ENCODE data around the gene TSGA10IP. TPM values are rescaled to one million over a fixed set of nuclear protein-coding genes. Genes with fewer than 3 reads are reported as not detected.

Gene TSGA10IP
- total and polyA plus RNA-seq, 10 donors: 0.06 to 0.24 (median 0.19) TPM; not detected in 6

GRCh38 chr11:65944191-65944590 lies 1.1 kb upstream of the TSGA10IP start:
- H3K4me3 ChIP-seq: no peak overlapping the region
- H3K4me1 ChIP-seq: peaks cover 0 to 17% (median 7%) of the 10 kb centered on the region in 6 donors
- TF ChIP-seq POLR2AphosphoS5 (IDR thresholded peaks at IDR 0.05): no peak
- no peak for TF ChIP-seq POLR2A (IDR thresholded peaks at IDR 0.05)
- TF ChIP-seq, protein P1, sequence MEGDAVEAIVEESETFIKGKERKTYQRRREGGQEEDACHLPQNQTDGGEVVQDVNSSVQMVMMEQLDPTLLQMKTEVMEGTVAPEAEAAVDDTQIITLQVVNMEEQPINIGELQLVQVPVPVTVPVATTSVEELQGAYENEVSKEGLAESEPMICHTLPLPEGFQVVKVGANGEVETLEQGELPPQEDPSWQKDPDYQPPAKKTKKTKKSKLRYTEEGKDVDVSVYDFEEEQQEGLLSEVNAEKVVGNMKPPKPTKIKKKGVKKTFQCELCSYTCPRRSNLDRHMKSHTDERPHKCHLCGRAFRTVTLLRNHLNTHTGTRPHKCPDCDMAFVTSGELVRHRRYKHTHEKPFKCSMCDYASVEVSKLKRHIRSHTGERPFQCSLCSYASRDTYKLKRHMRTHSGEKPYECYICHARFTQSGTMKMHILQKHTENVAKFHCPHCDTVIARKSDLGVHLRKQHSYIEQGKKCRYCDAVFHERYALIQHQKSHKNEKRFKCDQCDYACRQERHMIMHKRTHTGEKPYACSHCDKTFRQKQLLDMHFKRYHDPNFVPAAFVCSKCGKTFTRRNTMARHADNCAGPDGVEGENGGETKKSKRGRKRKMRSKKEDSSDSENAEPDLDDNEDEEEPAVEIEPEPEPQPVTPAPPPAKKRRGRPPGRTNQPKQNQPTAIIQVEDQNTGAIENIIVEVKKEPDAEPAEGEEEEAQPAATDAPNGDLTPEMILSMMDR (IDR thresholded peaks at IDR 0.05 in 8 of 11, conservative IDR thresholded peaks at IDR 0.05 in 3 of 11): no peak
- peaks cover 0 to 3% (median 0%) of the 10 kb centered on the region in 7 donors for H3K27me3 ChIP-seq (replicated peaks in 1 of 7)
- H3K9me3 ChIP-seq: no peaks in the 10 kb centered on the region
- H3K36me3 ChIP-seq: no peaks in the 10 kb centered on the region
- WGBS, 5 donors: 85 to 97% (median 93%) methylated on average over 8 of the region's 8 CpGs
- no peak for DNase-seq
- no peak overlapping the region for H3K27ac ChIP-seq
- intact Hi-C loops (cut with DNase I; ENCODE audit: low total_unique reads): no loop called here

DNA sequence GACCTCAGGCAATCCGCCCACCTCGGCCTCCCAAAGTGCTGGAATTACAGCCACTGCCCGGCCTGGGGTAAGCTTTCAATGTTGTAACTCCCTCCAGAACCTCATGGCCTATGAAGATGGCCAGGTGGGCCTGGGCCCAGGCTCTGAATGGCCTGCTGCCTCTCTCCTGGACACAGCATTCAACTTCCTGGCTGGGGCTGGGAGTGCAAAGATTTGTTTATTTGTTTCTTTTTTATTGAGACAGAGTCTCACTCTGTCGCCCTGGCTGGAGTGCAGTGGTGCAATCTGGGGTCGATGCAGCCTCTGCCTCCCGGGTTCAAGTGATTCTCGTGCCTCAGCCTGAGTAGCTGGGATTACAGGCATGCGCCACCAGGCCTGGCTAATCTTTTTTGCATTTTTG lies 513 bp upstream of the TSGA10IP start:
- H3K4me3 ChIP-seq: no peak overlapping the region
- H3K9me3 ChIP-seq: no peaks in the 10 kb centered on the region
- intact Hi-C loops (cut with DNase I; ENCODE audit: low total_unique reads): no loop called here
- H3K27me3 ChIP-seq (replicated peaks in 1 of 7): peaks cover 0 to 3% (median 0%) of the 10 kb centered on the region in 7 donors
- no peak for DNase-seq
- no peak overlapping the region for H3K27ac ChIP-seq
- WGBS, 5 donors: 82 to 93% (median 86%) methylated on average over 6 to 8 of the region's 8 CpGs
- no peak for TF ChIP-seq POLR2AphosphoS5 (IDR thresholded peaks at IDR 0.05)
- TF ChIP-seq POLR2A (IDR thresholded peaks at IDR 0.05): no peak
- TF ChIP-seq, protein P1 (IDR thresholded peaks at IDR 0.05 in 8 of 11, conservative IDR thresholded peaks at IDR 0.05 in 3 of 11): no peak
- peaks cover 0 to 17% (median 7%) of the 10 kb centered on the region in 6 donors for H3K4me1 ChIP-seq
- no peaks in the 10 kb centered on the region for H3K36me3 ChIP-seq

DNA sequence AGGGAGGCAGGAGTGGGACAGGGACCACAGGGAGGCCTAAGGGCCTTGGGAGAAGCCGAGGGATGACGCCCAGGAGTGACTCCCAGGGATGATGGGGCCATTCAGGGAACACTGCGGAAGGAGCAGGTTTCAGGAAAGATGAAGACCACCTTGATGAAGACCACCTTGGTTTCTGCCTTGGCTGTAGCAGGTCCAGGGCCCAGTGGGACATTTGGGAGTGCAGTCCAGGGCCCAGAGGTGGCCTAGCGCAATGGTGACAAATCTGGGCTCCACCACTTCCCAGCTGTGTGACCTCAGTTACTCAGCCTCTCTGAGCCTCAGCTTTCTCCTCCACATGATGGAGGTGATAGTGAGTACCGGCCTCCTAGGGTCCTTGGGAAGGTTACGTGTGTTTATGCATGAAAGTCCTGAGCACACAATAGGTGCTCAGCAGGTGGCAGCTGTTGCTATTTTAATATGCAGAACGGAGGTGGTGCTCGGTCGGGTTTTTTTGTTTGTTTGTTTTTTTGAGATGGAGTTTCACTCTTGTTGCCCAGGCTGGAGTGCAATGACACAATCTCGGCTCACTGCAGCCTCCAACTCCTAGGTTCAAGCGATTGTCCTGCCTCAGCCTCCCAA lies 770 bp downstream of the TSGA10IP start:
- intact Hi-C loops (cut with DNase I; ENCODE audit: low total_unique reads): no loop called here
- Histone ChIP-seq H3K9me3 (no peaks in the 10 kb centered on the region), H3K36me3 (no peaks in the 10 kb centered on the region), H3K4me3 (no peak overlapping the region), H3K4me1 (peaks cover 0 to 11% (median 5%) of the 10 kb centered on the region in 6 donors), H3K27me3 (replicated peaks in 1 of 7) (peaks cover 0 to 3% (median 0%) of the 10 kb centered on the region in 7 donors), H3K27ac (no peak overlapping the region)
- no peak for DNase-seq
- 85 to 89% (median 88%) methylated on average over 11 of the region's 11 CpGs for WGBS, 5 donors
- TF ChIP-seq, protein P1 (IDR thresholded peaks at IDR 0.05 in 8 of 11, conservative IDR thresholded peaks at IDR 0.05 in 3 of 11): no peak
- TF ChIP-seq POLR2A (IDR thresholded peaks at IDR 0.05): no peak
- TF ChIP-seq POLR2AphosphoS5 (IDR thresholded peaks at IDR 0.05): no peak

DNA sequence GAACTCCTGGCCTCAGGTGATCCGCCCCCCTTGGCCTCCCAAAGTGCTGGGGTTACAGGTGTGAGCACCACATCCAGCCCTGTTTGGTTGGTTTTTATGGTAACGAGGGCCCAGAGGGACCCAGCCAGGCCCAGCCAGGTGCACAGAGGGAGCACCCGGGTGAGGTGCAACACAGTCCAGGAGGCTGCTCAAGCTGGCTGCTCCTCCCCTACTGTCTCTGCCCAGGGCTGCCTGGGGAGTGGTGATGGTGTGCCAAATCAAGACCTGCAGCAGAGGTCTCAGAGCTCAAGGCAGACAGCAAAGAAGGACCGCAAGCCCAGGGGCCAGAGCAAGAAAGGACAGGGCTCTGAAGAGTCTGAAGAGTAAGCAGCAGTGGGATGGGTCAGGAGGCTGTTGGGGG lies 1.4 kb downstream of the TSGA10IP start:
- no peak overlapping the region for H3K27ac ChIP-seq
- H3K27me3 ChIP-seq (replicated peaks in 1 of 7): peaks cover 0 to 3% (median 0%) of the 10 kb centered on the region in 7 donors
- H3K9me3 ChIP-seq: no peaks in the 10 kb centered on the region
- TF ChIP-seq POLR2AphosphoS5 (IDR thresholded peaks at IDR 0.05): no peak
- TF ChIP-seq, protein P1 (IDR thresholded peaks at IDR 0.05 in 8 of 11, conservative IDR thresholded peaks at IDR 0.05 in 3 of 11): no peak
- TF ChIP-seq POLR2A (IDR thresholded peaks at IDR 0.05): no peak
- DNase-seq: no peak
- intact Hi-C loops (cut with DNase I; ENCODE audit: low total_unique reads): no loop called here
- H3K36me3 ChIP-seq: no peaks in the 10 kb centered on the region
- peaks cover 0 to 5% (median 2%) of the 10 kb centered on the region in 6 donors for H3K4me1 ChIP-seq
- WGBS, 5 donors: 78 to 93% (median 89%) methylated on average over 2 to 4 of the region's 4 CpGs
- H3K4me3 ChIP-seq: no peak overlapping the region
